LNCAP (cell line): Measurements from ENCODE around the gene ZNF554.

Experiments
- CTCF ChIP-seq: fragments of 450-650 bp; IDR thresholded peaks from 2 replicates; pipeline ENCODE4 v1.5.1; 2017; ENCODE audit warnings: mild to moderate bottlenecking

The ZNF554 gene

GRCh38 chr19:2820112-2820702 is 539 bp downstream of the ZNF554 start:
- TF ChIP-seq CTCF, result no peak

- TF ChIP-seq CTCF, result no peak
Observed at GRCh38 chr19:2822846-2823245, 3.2 kb downstream of the ZNF554 start.

GRCh38 chr19:2823646-2824045 is 4.0 kb downstream of the ZNF554 start:
- TF ChIP-seq CTCF, result no peak

- TF ChIP-seq CTCF, result no peak
Observed at GRCh38 chr19:2824129-2824528, 4.5 kb downstream of the ZNF554 start.

- no peak for TF ChIP-seq CTCF
Observed at GRCh38 chr19:2827022-2827421, 7.4 kb downstream of the ZNF554 start.

- no peak for TF ChIP-seq CTCF
Observed at GRCh38 chr19:2827840-2828489, 8.3 kb downstream of the ZNF554 start.

- no peak for TF ChIP-seq CTCF
Observed at GRCh38 chr19:2834294-2834871, 14.7 kb downstream of the ZNF554 start.
